GM18519 (cell line): ENCODE measurements around the gene FAM219B.
"Not testable (repeated sequence)": the region's sequence is repeated elsewhere in the genome, so short reads cannot be mapped to it uniquely, and the experiment has no call there.

Experiments
- ATAC-seq: cut with Tn5 transposase; IDR thresholded peaks from one replicate; pipeline ENCODE4 v1.9.1; 2021; ENCODE audit warnings: mild to moderate bottlenecking, moderate library complexity; ENCODE audit not compliant: unreplicated experiment, low FRiP score

The FAM219B gene

GRCh38 chr15:74906450-74907162 is at the start of gene FAM219B:
TSS of gene FAM219B (minus strand) at chr15:74906851. CDS start at chr15:74906800, 51 bp downstream.
- ATAC-seq: peak; percentile 63

GRCh38 chr15:74955796-74956647 is 49.4 kb upstream of the FAM219B start:
- no peak for ATAC-seq

GRCh38 chr15:74955017-74955416 is 48.4 kb upstream of the FAM219B start:
- no peak for ATAC-seq

GRCh38 chr15:74954515-74954914 is 47.9 kb upstream of the FAM219B start:
- ATAC-seq: no peak

GRCh38 chr15:74951006-74951405 is 44.4 kb upstream of the FAM219B start:
- no peak for ATAC-seq

GRCh38 chr15:74950078-74950908 is 43.6 kb upstream of the FAM219B start:
- no peak for ATAC-seq

GRCh38 chr15:74937590-74938371 is 31.1 kb upstream of the FAM219B start, which contains the start of gene COX5A:
TSS of gene COX5A (minus strand) at chr15:74938073. CDS start at chr15:74938014, 59 bp downstream.
- ATAC-seq: peak; percentile 66

GRCh38 chr15:74937272-74937589 is 30.6 kb upstream of the FAM219B start:
- ATAC-seq: peak; percentile 6

GRCh38 chr15:74935193-74935592 is 28.5 kb upstream of the FAM219B start:
- not testable (repeated sequence) for ATAC-seq

- no peak for ATAC-seq
These were observed 26.9 kb upstream of the FAM219B start for GRCh38 chr15:74933573-74933972.

- ATAC-seq: no peak
These were observed 22.1 kb upstream of the FAM219B start for GRCh38 chr15:74928771-74929198.

GRCh38 chr15:74924525-74924924 is 17.9 kb upstream of the FAM219B start:
- no peak for ATAC-seq

- no peak for ATAC-seq
These were observed 13.8 kb upstream of the FAM219B start for GRCh38 chr15:74920456-74920855.

- no peak for ATAC-seq
These were observed 11.0 kb upstream of the FAM219B start for GRCh38 chr15:74917676-74918075.

GRCh38 chr15:74913799-74914198 is 7.1 kb upstream of the FAM219B start:
- ATAC-seq: not testable (repeated sequence)

GRCh38 chr15:74913041-74913440 is 6.4 kb upstream of the FAM219B start:
- ATAC-seq: no peak

- no peak for ATAC-seq
These were observed 2.0 kb upstream of the FAM219B start for GRCh38 chr15:74908635-74909034.

GRCh38 chr15:74907163-74907870 is 666 bp upstream of the FAM219B start:
- no peak for ATAC-seq

GRCh38 chr15:74906067-74906449 is 593 bp downstream of the FAM219B start:
- ATAC-seq: no peak
